SK-N-SH treated with all-trans-retinoic acid at 6 μM for 48 hours (cell line): Measurements from ENCODE around the gene NHSL2.

Source experiments
- CREB5 ChIP-seq: fragments of 250-450 bp; sonication (Bioruptor Pico); IDR thresholded peaks from 2 replicates; pipeline ENCODE4 v1.5.1; 2020; ENCODE audit warnings: low read depth, mild to moderate bottlenecking, moderate library complexity
- ESRRG ChIP-seq: fragments of 250-450 bp; sonication (Bioruptor Pico); IDR thresholded peaks from 2 replicates; pipeline ENCODE4 v1.6.1; 2021; ENCODE audit warnings: mild to moderate bottlenecking
- ISL1 ChIP-seq: fragments of 250-450 bp; sonication (Bioruptor Pico); IDR thresholded peaks from 2 replicates; pipeline ENCODE4 v2.1.2; 2022; ENCODE audit warnings: mild to moderate bottlenecking, moderate library complexity
- PATZ1 ChIP-seq: fragments of 250-450 bp; sonication (Bioruptor Pico); IDR thresholded peaks from 2 replicates; pipeline ENCODE4 v1.8.0; 2020; ENCODE audit warnings: mild to moderate bottlenecking, moderate library complexity, borderline replicate concordance
- POU6F1 ChIP-seq: fragments of 250-450 bp; sonication (Bioruptor Pico); IDR thresholded peaks from 2 replicates; pipeline ENCODE4 v1.8.0; 2021; ENCODE audit warnings: low read depth, mild to moderate bottlenecking, moderate library complexity, borderline replicate concordance
- PPARA ChIP-seq: fragments of 250-450 bp; sonication (Bioruptor Pico); IDR thresholded peaks from 2 replicates; pipeline ENCODE4 v1.5.0; 2020; ENCODE audit warnings: mild to moderate bottlenecking, borderline replicate concordance
- RARB ChIP-seq: fragments of 250-450 bp; sonication (Bioruptor Pico); IDR thresholded peaks from 2 replicates; pipeline ENCODE4 v1.8.0; 2021; ENCODE audit warnings: mild to moderate bottlenecking, moderate library complexity
- TCF4 ChIP-seq: fragments of 250-450 bp; sonication (Bioruptor Pico); IDR thresholded peaks from 2 replicates; pipeline ENCODE4 v1.8.0; 2021; ENCODE audit warnings: mild to moderate bottlenecking, moderate library complexity, borderline replicate concordance
- ZC3H10 ChIP-seq: fragments of 250-450 bp; sonication (Bioruptor Pico); IDR thresholded peaks from 2 replicates; pipeline ENCODE4 v1.5.1; 2021; ENCODE audit warnings: mild to moderate bottlenecking, moderate library complexity
- ZFP30 ChIP-seq: fragments of 450-650 bp; formaldehyde crosslinking; IDR thresholded peaks from 2 replicates; pipeline ENCODE4 v1.5.0; 2022; ENCODE audit warnings: mild to moderate bottlenecking, moderate library complexity
- ZNF565 ChIP-seq: fragments of 450-650 bp; formaldehyde crosslinking; conservative IDR thresholded peaks from 2 replicates; pipeline ENCODE4 v1.5.0; 2020; ENCODE audit warnings: low read depth, mild to moderate bottlenecking, moderate library complexity
- ZNF70 ChIP-seq: fragments of 450-650 bp; formaldehyde crosslinking; IDR thresholded peaks from 2 replicates; pipeline ENCODE4 v1.5.0; 2020; ENCODE audit warnings: mild to moderate bottlenecking, moderate library complexity
- ZNF8 ChIP-seq: fragments of 450-650 bp; formaldehyde crosslinking; IDR thresholded peaks from 2 replicates; pipeline ENCODE4 v1.5.0; 2020; ENCODE audit warnings: mild to moderate bottlenecking, moderate library complexity
- TF ChIP-seq, protein P1 (sequence below): fragments of 250-450 bp; sonication (Bioruptor Pico); IDR thresholded peaks from 2 replicates; pipeline ENCODE4 v1.5.1; 2021; ENCODE audit warnings: mild to moderate bottlenecking, moderate library complexity

- TF ChIP-seq ZC3H10 (no peak), ZNF565 (CRISPR knock-in tag) (no peak), PATZ1 (no peak), TCF4 (CRISPR knock-in tag) (no peak), ZNF8 (CRISPR knock-in tag) (no peak), PPARA (CRISPR knock-in tag) (no peak), CREB5 (CRISPR knock-in tag) (no peak), POU6F1 (CRISPR knock-in tag) (no peak), ISL1 (CRISPR knock-in tag) (no peak), ESRRG (CRISPR knock-in tag) (no peak), RARB (CRISPR knock-in tag) (no peak), ZFP30 (CRISPR knock-in tag) (no peak), ZNF70 (CRISPR knock-in tag) (no peak)
- TF ChIP-seq, protein P1, sequence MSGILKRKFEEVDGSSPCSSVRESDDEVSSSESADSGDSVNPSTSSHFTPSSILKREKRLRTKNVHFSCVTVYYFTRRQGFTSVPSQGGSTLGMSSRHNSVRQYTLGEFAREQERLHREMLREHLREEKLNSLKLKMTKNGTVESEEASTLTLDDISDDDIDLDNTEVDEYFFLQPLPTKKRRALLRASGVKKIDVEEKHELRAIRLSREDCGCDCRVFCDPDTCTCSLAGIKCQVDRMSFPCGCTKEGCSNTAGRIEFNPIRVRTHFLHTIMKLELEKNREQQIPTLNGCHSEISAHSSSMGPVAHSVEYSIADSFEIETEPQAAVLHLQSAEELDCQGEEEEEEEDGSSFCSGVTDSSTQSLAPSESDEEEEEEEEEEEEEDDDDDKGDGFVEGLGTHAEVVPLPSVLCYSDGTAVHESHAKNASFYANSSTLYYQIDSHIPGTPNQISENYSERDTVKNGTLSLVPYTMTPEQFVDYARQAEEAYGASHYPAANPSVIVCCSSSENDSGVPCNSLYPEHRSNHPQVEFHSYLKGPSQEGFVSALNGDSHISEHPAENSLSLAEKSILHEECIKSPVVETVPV (CRISPR knock-in tag) = no peak
Measured at GRCh38 chrX:71927040-71927439, 16.4 kb downstream of the NHSL2 start.
